CD4-positive, alpha-beta T cell (primary cell): ENCODE measurements around the gene CHRM3. TPM values are rescaled to one million over a fixed set of nuclear protein-coding genes. Genes with fewer than 3 reads are reported as not detected.

Experiments used
- ATAC-seq: fragments of 200-7000 bp; cut with Tn5 transposase; one replicate; pipeline ENCODE4 v1.10.0; 2022; ENCODE audit warnings: mild to moderate bottlenecking; ENCODE audit not compliant: poor library complexity
- CTCF ChIA-PET: fragments of 350-600 bp; sonication (Branson Sonifier 250); formaldehyde crosslinking; loops from one replicate; lab custom pipeline; 2021; ENCODE audit warnings: antibody characterized with exemption, inconsistent platforms; lab: Charles Lee
- POLR2A ChIA-PET: fragments of 350-600 bp; sonication (Branson Sonifier 250); formaldehyde crosslinking; loops from one replicate; lab custom pipeline; 2021; ENCODE audit warnings: antibody characterized with exemption, inconsistent platforms; lab: Charles Lee
- DNase-seq, 14 experiments: peaks; one replicate each; pipeline ENCODE4 v3.0.0-alpha.2; 2013 to 2020; ENCODE audit warnings: mixed read lengths in 2 of 14
- H3K27ac ChIP-seq, 2 donors: one replicate each; pipeline versions ENCODE4 v1.5.1 to v1.7.0; 2013; ENCODE audit warnings: low read length in 2 of 2, low read depth in 1 of 2, mild to moderate bottlenecking in 1 of 2
- H3K27me3 ChIP-seq, 2 experiments: 1 replicate in 1 of 2; 2 replicates in 1 of 2; pipeline versions ENCODE4 v1.6.1 to v1.7.0; 2013; ENCODE audit warnings: low read length in 2 of 2, control low read depth in 1 of 2, mild to moderate bottlenecking in 1 of 2, moderate library complexity in 1 of 2; ENCODE audit not compliant: insufficient read depth in 2 of 2, control insufficient read depth in 1 of 2
- H3K36me3 ChIP-seq: one replicate; pipeline ENCODE4 v1.6.1; 2013; ENCODE audit warnings: low read length, control low read depth; ENCODE audit not compliant: insufficient read depth
- H3K4me1 ChIP-seq: one replicate; pipeline ENCODE4 v1.6.1; 2013; ENCODE audit warnings: low read length, control low read depth; ENCODE audit not compliant: insufficient read depth
- H3K4me3 ChIP-seq: one replicate; pipeline ENCODE4 v1.5.1; 2013; ENCODE audit warnings: mild to moderate bottlenecking, low read length, moderate library complexity
- H3K9me3 ChIP-seq, 2 experiments: 1 replicate in 1 of 2; 2 replicates in 1 of 2; pipeline versions ENCODE4 v1.6.1 to v1.7.0; 2013; ENCODE audit warnings: low read length in 2 of 2, mild to moderate bottlenecking in 2 of 2, control low read depth in 1 of 2, moderate library complexity in 1 of 2; ENCODE audit not compliant: control insufficient read depth in 1 of 2, insufficient read depth in 1 of 2
- H3K27ac Mint-ChIP-seq: one replicate; pipeline ENCODE4 v1.8.0; 2020; ENCODE audit warnings: mixed read lengths
- H3K27me3 Mint-ChIP-seq: one replicate; pipeline ENCODE4 v1.8.0; 2021; ENCODE audit warnings: mixed read lengths
- H3K36me3 Mint-ChIP-seq: one replicate; pipeline ENCODE4 v1.8.0; 2021; ENCODE audit warnings: low read depth, mixed read lengths
- H3K4me1 Mint-ChIP-seq: one replicate; pipeline ENCODE4 v1.8.0; 2021; ENCODE audit warnings: low read depth, mixed read lengths
- H3K4me3 Mint-ChIP-seq: one replicate; pipeline ENCODE4 v1.8.0; 2020; ENCODE audit warnings: mild to moderate bottlenecking, mixed read lengths
- H3K9me3 Mint-ChIP-seq: one replicate; pipeline ENCODE4 v1.8.0; 2020; ENCODE audit warnings: mixed read lengths
- intact Hi-C, 2 experiments: fragments of 100-400 bp; cut with DNase I in 1 of 2; cut with micrococcal nuclease in 1 of 2; formaldehyde crosslinking; loops; one replicate each; pipeline versions ENCODE4 v1.15.1 to v1.9.0; 2023 to 2025; cut with DNase I, micrococcal nuclease
- total RNA-seq, 174 experiments: library from RNA in 2 of 174; stranded (reverse) in 2 of 174; gene quantifications; one replicate each; pipeline ENCODE4 v1.2.3 and lab custom pipeline; 2021 to 2026
- TF ChIP-seq, protein P1 (sequence below): fragments of 200-600 bp; IDR thresholded peaks from one replicate; pipeline ENCODE4 v1.8.0; 2022; ENCODE audit warnings: antibody characterized with exemption, mild to moderate bottlenecking

CHRM3 gene
- total RNA-seq, 2 experiments from 2014 or later = 0.08 TPM; not detected in 1

GRCh38 chr1:239427712-239428111 lies 41.3 kb downstream of the CHRM3 start:
- Histone ChIP-seq H3K4me3 (no peak overlapping the region), H3K36me3 (no peaks in the 10 kb centered on the region), H3K27me3 (no peaks in the 10 kb centered on the region), H3K9me3 (no peaks in the 10 kb centered on the region), H3K4me1 (no peaks in the 10 kb centered on the region), H3K27ac (no peak overlapping the region)
- POLR2A ChIA-PET = no interaction called here
- TF ChIP-seq, protein P1, sequence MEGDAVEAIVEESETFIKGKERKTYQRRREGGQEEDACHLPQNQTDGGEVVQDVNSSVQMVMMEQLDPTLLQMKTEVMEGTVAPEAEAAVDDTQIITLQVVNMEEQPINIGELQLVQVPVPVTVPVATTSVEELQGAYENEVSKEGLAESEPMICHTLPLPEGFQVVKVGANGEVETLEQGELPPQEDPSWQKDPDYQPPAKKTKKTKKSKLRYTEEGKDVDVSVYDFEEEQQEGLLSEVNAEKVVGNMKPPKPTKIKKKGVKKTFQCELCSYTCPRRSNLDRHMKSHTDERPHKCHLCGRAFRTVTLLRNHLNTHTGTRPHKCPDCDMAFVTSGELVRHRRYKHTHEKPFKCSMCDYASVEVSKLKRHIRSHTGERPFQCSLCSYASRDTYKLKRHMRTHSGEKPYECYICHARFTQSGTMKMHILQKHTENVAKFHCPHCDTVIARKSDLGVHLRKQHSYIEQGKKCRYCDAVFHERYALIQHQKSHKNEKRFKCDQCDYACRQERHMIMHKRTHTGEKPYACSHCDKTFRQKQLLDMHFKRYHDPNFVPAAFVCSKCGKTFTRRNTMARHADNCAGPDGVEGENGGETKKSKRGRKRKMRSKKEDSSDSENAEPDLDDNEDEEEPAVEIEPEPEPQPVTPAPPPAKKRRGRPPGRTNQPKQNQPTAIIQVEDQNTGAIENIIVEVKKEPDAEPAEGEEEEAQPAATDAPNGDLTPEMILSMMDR = no peak
- H3K27me3 Mint-ChIP-seq = no peaks in the 10 kb centered on the region
- no peaks in the 10 kb centered on the region for H3K4me1 Mint-ChIP-seq
- no peak for DNase-seq
- ATAC-seq = no peak
- no peak overlapping the region for H3K4me3 Mint-ChIP-seq
- CTCF ChIA-PET = no interaction called here
- no peaks in the 10 kb centered on the region for H3K36me3 Mint-ChIP-seq
- intact Hi-C loops = no loop called here
- no peaks in the 10 kb centered on the region for H3K9me3 Mint-ChIP-seq
- no peak overlapping the region for H3K27ac Mint-ChIP-seq

DNA sequence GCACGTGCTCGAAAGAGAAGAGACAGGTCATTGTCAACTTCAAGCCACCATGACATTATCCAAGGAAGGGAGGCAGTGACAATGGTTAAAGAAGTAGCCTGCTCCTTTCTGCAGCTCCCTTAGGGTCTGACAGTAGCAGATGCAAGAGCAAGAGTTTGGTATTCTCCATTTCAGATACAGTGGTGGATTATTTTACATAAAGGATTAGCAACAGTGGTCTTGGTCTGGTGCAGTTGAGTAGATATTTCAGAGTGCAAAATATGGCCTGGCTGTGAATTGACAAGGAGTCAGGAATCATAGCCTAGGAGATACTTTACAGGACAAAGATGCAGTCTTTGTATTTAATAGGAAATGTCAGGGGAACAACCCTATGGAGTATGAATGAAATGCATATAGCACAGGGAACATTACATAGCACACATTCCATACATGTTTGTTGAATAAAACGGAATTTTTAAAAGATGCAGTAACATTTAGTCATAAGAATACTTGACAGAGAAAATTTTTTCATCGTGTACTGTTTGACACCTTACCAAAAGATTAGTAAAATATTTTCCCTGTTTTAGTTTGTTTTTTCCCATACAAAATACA lies 41.8 kb downstream of the CHRM3 start:
- Histone ChIP-seq H3K4me3 (no peak overlapping the region), H3K36me3 (no peaks in the 10 kb centered on the region), H3K27ac (no peak overlapping the region), H3K4me1 (no peaks in the 10 kb centered on the region), H3K9me3 (no peaks in the 10 kb centered on the region), H3K27me3 (no peaks in the 10 kb centered on the region)
- H3K36me3 Mint-ChIP-seq = no peaks in the 10 kb centered on the region
- no peaks in the 10 kb centered on the region for H3K27me3 Mint-ChIP-seq
- intact Hi-C loops = no loop called here
- ChIA-PET CTCF (no interaction called here), POLR2A (no interaction called here)
- no peak overlapping the region for H3K27ac Mint-ChIP-seq
- DNase-seq = no peak
- no peak overlapping the region for H3K4me3 Mint-ChIP-seq
- no peaks in the 10 kb centered on the region for H3K9me3 Mint-ChIP-seq
- ATAC-seq = no peak
- TF ChIP-seq, protein P1 = no peak
- no peaks in the 10 kb centered on the region for H3K4me1 Mint-ChIP-seq

- TF ChIP-seq, protein P1 = no peak
- Histone ChIP-seq H3K27me3 (no peaks in the 10 kb centered on the region), H3K27ac (no peak overlapping the region), H3K4me1 (no peaks in the 10 kb centered on the region), H3K4me3 (no peak overlapping the region), H3K9me3 (no peaks in the 10 kb centered on the region), H3K36me3 (no peaks in the 10 kb centered on the region)
- Mint-ChIP-seq H3K36me3 (no peaks in the 10 kb centered on the region), H3K27me3 (no peaks in the 10 kb centered on the region), H3K4me3 (no peak overlapping the region), H3K4me1 (no peaks in the 10 kb centered on the region), H3K9me3 (no peaks in the 10 kb centered on the region), H3K27ac (no peak overlapping the region)
- DNase-seq (no peak), ATAC-seq (no peak)
- POLR2A ChIA-PET = no interaction called here
- CTCF ChIA-PET = no interaction called here
- intact Hi-C loops = no loop called here
Observed at GRCh38 chr1:239429163-239429562, 42.8 kb downstream of the CHRM3 start.
